ENCODE results near the gene MEF2C. TPM values are rescaled to one million over a fixed set of nuclear protein-coding genes. Genes with fewer than 3 reads are reported as not detected.

Gene MEF2C
- total and polyA plus RNA-seq, 2 experiments from 2014 or later: 0.97 to 1.6 TPM

- no peaks in the 10 kb centered on the region for H3K27me3 ChIP-seq (ENCODE audit: insufficient read depth)
- H3K4me3 ChIP-seq: no peak overlapping the region
- H2AFZ ChIP-seq: no peak overlapping the region
- no peaks in the 10 kb centered on the region for H3K27me3 Mint-ChIP-seq (ENCODE audit: insufficient read depth, low read depth, poor library complexity)
- H3K4me2 ChIP-seq: no peak overlapping the region
- no peak overlapping the region for H3K27ac ChIP-seq (ENCODE audit: low read depth)
- no peaks in the 10 kb centered on the region for H3K9me3 Mint-ChIP-seq
- ATAC-seq (no peak), DNase-seq (ENCODE audit: low spot score) (no peak)
- H3K36me3 Mint-ChIP-seq (ENCODE audit: low read depth): no peaks in the 10 kb centered on the region
- H4K20me1 ChIP-seq (replicated peaks; ENCODE audit: insufficient read depth): no peaks in the 10 kb centered on the region
- no peaks in the 10 kb centered on the region for H3F3A ChIP-seq (replicated peaks; ENCODE audit: low read depth)
- H3K9me2 ChIP-seq (ENCODE audit: insufficient read depth): no peaks in the 10 kb centered on the region
- H3K36me3 ChIP-seq (ENCODE audit: insufficient read depth): no peaks in the 10 kb centered on the region
- no peaks in the 10 kb centered on the region for H3K79me2 ChIP-seq (replicated peaks; ENCODE audit: insufficient read depth)
- peaks cover 5% of the 10 kb centered on the region; the same call in 1 of the 3 replicates for H3K4me1 Mint-ChIP-seq
- no peaks in the 10 kb centered on the region for H3K4me1 ChIP-seq (ENCODE audit: insufficient read depth)
- TF ChIP-seq STAT1 (IDR thresholded peaks at IDR 0.05; ENCODE audit: unreplicated experiment) (no peak), ZNF331 (CRISPR knock-in tag; IDR thresholded peaks at IDR 0.05; ENCODE audit: low read depth) (no peak), POLR2AphosphoS5 (IDR thresholded peaks at IDR 0.05; ENCODE audit: low read depth) (no peak), ETS1 (IDR thresholded peaks at IDR 0.05) (no peak), ZNF462 (CRISPR knock-in tag; IDR thresholded peaks at IDR 0.05) (no peak), CTCF (conservative IDR thresholded peaks at IDR 0.05; ENCODE audit: low read depth in 2 of 2) (no peak)
- H3K27ac Mint-ChIP-seq: no peak overlapping the region
- H3K4me3 Mint-ChIP-seq: no peak overlapping the region
Measured at GRCh38 chr5:88792144-88792840, 90.7 kb downstream of the MEF2C start.
